ENCODE results near the gene SNX17. TPM values are rescaled to one million over a fixed set of nuclear protein-coding genes. Genes with fewer than 3 reads are reported as not detected.

The SNX17 gene, protein sequence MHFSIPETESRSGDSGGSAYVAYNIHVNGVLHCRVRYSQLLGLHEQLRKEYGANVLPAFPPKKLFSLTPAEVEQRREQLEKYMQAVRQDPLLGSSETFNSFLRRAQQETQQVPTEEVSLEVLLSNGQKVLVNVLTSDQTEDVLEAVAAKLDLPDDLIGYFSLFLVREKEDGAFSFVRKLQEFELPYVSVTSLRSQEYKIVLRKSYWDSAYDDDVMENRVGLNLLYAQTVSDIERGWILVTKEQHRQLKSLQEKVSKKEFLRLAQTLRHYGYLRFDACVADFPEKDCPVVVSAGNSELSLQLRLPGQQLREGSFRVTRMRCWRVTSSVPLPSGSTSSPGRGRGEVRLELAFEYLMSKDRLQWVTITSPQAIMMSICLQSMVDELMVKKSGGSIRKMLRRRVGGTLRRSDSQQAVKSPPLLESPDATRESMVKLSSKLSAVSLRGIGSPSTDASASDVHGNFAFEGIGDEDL
- 107 TPM for total RNA-seq
- long read RNA-seq, transcript SNX17-201 (15 exons, 2,044 nt), result major isoform, 315 of 366 reads
- long read RNA-seq, partial matches to known transcripts, result 18 of 366 reads
- long read RNA-seq, other reads (novel, unspliced or antisense), result 29 of 366 reads

- peak within 1 kb of the TSS; percentile 89 for H3K27ac ChIP-seq
Measured at GRCh38 chr2:27370026-27370815, at the start of gene SNX17, which contains the start of gene EIF2B4. TSS of gene SNX17 (plus strand) at chr2:27370616. CDS start at chr2:27370744, 128 bp downstream. TSS of gene EIF2B4 (minus strand) at chr2:27370338. CDS start at chr2:27370314, 24 bp downstream.

GRCh38 chr2:27320958-27321543 lies 49.4 kb upstream of the SNX17 start:
- H3K4me1 ChIP-seq, result peaks cover 25% of the 10 kb centered on the region
- peak; percentile 61 for DNase-seq
- no peaks in the 10 kb centered on the region for H3K9me3 ChIP-seq
- no peak for TF ChIP-seq CTCF (IDR thresholded peaks at IDR 0.05)
- H3K4me3 ChIP-seq, result no peak overlapping the region
- ATAC-seq, result peak; percentile 49 to 63
- H3K27me3 ChIP-seq (ENCODE audit: low read depth), result no peaks in the 10 kb centered on the region
- intact Hi-C loops (cut with DNase I), result no loop called here
- H3K36me3 ChIP-seq, result peaks cover 11% of the 10 kb centered on the region
- peak overlapping the region; percentile 99 for H3K27ac ChIP-seq

More at GRCh38 chr2:27370026-27370815, at the start of gene SNX17, which contains the start of gene EIF2B4:
- Histone ChIP-seq H3K4me3 (peak within 1 kb of the TSS; percentile 96), H3K4me1 (peaks cover 37% of the 10 kb centered on the region), H3K9me3 (no peaks in the 10 kb centered on the region), H3K27me3 (ENCODE audit: low read depth) (no peaks in the 10 kb centered on the region), H3K36me3 (peaks cover 68% of the 10 kb centered on the region)
- intact Hi-C loops (cut with DNase I), result no loop called here
- ATAC-seq, result peak; percentile 97 to 98
- DNase-seq, result peak; percentile 99
- peak; percentile 90 for TF ChIP-seq CTCF (IDR thresholded peaks at IDR 0.05)

- peak; percentile 60 for DNase-seq
- peaks cover 20% of the 10 kb centered on the region for H3K4me1 ChIP-seq
- peak overlapping the region; percentile 92 for H3K4me3 ChIP-seq
- intact Hi-C loops (cut with DNase I), result no loop called here
- peak; percentile 40 to 55 for ATAC-seq
- no peaks in the 10 kb centered on the region for H3K9me3 ChIP-seq
- H3K27ac ChIP-seq, result peak overlapping the region; percentile 99
- TF ChIP-seq CTCF (IDR thresholded peaks at IDR 0.05), result no peak
- no peaks in the 10 kb centered on the region for H3K27me3 ChIP-seq (ENCODE audit: low read depth)
- H3K36me3 ChIP-seq, result peaks cover 20% of the 10 kb centered on the region
Measured at GRCh38 chr2:27322301-27322765, 48.1 kb upstream of the SNX17 start.

GRCh38 chr2:27322766-27323595 lies 47.4 kb upstream of the SNX17 start, which contains the start of gene MPV17:
TSS of gene MPV17 (minus strand) at chr2:27323097. CDS start at chr2:27322517, 580 bp downstream.
- ATAC-seq (peak; percentile 96 to 98), DNase-seq (peak; percentile 95)
- H3K9me3 ChIP-seq, result no peaks in the 10 kb centered on the region
- peak within 1 kb of the TSS; percentile 92 for H3K4me3 ChIP-seq
- H3K4me1 ChIP-seq, result peaks cover 20% of the 10 kb centered on the region
- H3K36me3 ChIP-seq, result peaks cover 22% of the 10 kb centered on the region
- peak within 1 kb of the TSS; percentile 99 for H3K27ac ChIP-seq
- TF ChIP-seq CTCF (IDR thresholded peaks at IDR 0.05), result no peak
- intact Hi-C loops (cut with DNase I), result no loop called here
- H3K27me3 ChIP-seq (ENCODE audit: low read depth), result no peaks in the 10 kb centered on the region
